Measurements from ENCODE around the gene C15orf39.

Gene C15orf39

GRCh38 chr15:75185271-75186029, 16.2 kb upstream of the C15orf39 start:
- TF ChIP-seq, protein P1, sequence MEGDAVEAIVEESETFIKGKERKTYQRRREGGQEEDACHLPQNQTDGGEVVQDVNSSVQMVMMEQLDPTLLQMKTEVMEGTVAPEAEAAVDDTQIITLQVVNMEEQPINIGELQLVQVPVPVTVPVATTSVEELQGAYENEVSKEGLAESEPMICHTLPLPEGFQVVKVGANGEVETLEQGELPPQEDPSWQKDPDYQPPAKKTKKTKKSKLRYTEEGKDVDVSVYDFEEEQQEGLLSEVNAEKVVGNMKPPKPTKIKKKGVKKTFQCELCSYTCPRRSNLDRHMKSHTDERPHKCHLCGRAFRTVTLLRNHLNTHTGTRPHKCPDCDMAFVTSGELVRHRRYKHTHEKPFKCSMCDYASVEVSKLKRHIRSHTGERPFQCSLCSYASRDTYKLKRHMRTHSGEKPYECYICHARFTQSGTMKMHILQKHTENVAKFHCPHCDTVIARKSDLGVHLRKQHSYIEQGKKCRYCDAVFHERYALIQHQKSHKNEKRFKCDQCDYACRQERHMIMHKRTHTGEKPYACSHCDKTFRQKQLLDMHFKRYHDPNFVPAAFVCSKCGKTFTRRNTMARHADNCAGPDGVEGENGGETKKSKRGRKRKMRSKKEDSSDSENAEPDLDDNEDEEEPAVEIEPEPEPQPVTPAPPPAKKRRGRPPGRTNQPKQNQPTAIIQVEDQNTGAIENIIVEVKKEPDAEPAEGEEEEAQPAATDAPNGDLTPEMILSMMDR (IDR thresholded peaks at IDR 0.05), result no peak

DNA sequence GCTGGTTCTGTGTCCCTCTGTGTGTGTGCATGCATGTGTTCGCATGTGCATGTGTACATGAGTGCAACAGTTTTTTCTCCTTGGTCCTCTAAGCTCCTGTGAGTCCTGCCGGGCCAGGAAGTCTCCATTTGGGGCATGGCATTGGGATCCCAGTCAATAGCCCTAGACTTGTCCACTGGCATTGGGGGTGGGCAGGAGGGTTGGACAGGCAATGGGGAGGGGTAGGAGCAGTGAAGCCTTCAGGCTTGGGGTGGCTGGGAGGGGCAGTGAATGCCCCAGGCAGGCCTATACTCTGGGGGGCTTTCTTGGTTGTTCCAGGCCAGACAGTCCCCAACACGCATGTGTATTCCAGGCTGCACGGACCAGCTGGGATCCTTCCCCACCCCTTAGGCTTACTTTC, 15.6 kb upstream of the C15orf39 start:
- TF ChIP-seq, protein P1 (IDR thresholded peaks at IDR 0.05), result no peak

GRCh38 chr15:75188499-75188898, 13.2 kb upstream of the C15orf39 start:
- TF ChIP-seq, protein P1 (IDR thresholded peaks at IDR 0.05), result no peak

- TF ChIP-seq, protein P1 (IDR thresholded peaks at IDR 0.05), result no peak
Measured at GRCh38 chr15:75191235-75191634, 10.4 kb upstream of the C15orf39 start.

- TF ChIP-seq, protein P1 (IDR thresholded peaks at IDR 0.05), result no peak
Measured at GRCh38 chr15:75192307-75192706, 9.4 kb upstream of the C15orf39 start.

- TF ChIP-seq, protein P1 (IDR thresholded peaks at IDR 0.05), result no peak
Measured at GRCh38 chr15:75193272-75193671, 8.4 kb upstream of the C15orf39 start.

DNA sequence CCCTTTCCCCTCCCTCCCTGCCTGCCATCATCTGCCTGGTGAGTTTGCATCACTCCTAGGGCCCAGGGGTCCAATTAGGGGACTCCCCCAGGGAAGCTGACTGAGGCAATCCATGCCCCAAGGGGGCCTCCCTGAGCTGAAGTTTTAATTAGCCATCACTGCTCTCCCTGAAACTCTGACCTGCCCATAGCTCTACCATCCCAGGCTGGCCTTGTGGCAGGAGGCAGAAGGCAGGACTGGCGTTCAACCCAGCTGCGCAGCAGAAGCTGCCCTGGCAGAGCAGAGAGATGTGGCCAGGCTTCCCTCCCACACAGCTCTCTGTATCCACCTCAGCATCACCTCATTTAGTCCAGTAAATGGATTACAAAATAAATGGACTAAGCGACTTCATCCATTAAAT, 7.7 kb upstream of the C15orf39 start:
- TF ChIP-seq, protein P1 (IDR thresholded peaks at IDR 0.05), result no peak

- TF ChIP-seq, protein P1 (IDR thresholded peaks at IDR 0.05), result no peak
Measured at GRCh38 chr15:75194397-75194796, 7.3 kb upstream of the C15orf39 start.
